NB4 (cell line): ENCODE data around the gene FRY.
"Not testable (repeated sequence)": the region's sequence is repeated elsewhere in the genome, so short reads cannot be mapped to it uniquely, and the experiment has no call there.

Experiments
- DNase-seq: peaks from one replicate; pipeline ENCODE4 v3.0.0; 2010; ENCODE audit warnings: low read depth
- H3K4me3 ChIP-seq: one replicate; pipeline ENCODE4 v1.5.1; 2011; ENCODE audit warnings: mild to moderate bottlenecking, low read depth, low read length, moderate library complexity
- MYC ChIP-seq: IDR thresholded peaks from 2 replicates; pipeline ENCODE4 v1.6.1; 2011; ENCODE audit warnings: low read depth, low read length
- POLR2A ChIP-seq: IDR thresholded peaks from 2 replicates; pipeline ENCODE4 v1.6.1; 2011; ENCODE audit warnings: mild to moderate bottlenecking; ENCODE audit not compliant: insufficient read length; ENCODE audit errors: extremely low read depth
- TF ChIP-seq, protein P1 (sequence below): IDR thresholded peaks from one replicate; pipeline ENCODE4 v1.5.1; 2012; ENCODE audit warnings: low read depth, low read length
- TF ChIP-seq, protein P2 (sequence below): IDR thresholded peaks from 2 replicates; pipeline ENCODE4 v1.6.1; 2011; ENCODE audit warnings: low read depth, low read length

The FRY gene

DNA sequence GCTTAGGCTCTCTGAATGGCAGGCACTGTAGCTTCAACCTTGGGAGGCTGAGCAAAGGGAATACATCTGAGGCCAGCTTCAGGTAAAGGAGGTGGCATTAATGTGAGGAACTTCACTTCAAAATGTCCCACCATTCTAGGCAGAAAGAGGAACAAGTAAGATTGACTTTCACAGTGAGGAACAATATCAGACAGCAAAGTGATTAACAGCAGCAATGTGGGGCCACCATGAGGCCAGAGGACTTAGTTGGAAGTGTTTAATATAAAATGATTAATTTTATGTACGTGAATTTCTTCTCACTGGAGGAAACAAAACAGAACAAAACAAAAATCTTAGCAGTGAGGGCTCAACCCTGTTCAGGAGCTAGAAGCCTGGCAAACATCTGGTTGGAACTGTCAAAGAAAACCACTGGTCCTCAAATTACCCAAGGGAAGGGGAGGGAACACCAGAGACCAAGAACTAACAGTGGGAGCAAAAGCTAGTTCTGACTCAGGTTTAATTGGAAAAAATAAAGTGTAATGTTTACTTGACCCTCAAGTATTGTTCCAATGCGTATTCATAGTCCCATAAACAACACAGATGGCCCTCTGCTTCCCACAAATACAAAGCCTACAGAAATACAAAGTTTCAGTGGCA, 43.9 kb upstream of the FRY start:
- no peak overlapping the region for H3K4me3 ChIP-seq
- no peak for TF ChIP-seq POLR2A
- TF ChIP-seq MYC = peak; percentile 29; the same call in 1 of the 2 replicates
- DNase-seq = peak; percentile 45

DNA sequence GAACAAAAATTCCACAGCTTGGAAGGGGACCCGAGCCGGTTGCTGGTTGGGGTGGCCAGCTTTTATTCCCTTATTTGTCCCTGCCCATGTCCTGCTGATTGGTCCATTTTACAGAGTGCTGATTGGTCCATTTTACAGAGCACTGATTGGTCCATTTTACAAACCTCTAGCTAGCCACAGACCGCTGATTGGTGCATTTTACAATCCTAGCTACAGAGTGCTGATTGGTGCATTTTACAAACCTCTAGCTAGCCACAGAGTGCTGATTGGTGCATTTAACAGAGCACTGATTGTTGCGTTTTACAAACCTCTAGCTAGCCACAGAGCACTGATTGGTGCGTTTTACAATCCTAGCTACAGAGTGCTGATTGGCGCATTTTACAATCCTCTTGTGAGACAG, 37.2 kb upstream of the FRY start:
- not testable (repeated sequence) for H3K4me3 ChIP-seq, DNase-seq

DNA sequence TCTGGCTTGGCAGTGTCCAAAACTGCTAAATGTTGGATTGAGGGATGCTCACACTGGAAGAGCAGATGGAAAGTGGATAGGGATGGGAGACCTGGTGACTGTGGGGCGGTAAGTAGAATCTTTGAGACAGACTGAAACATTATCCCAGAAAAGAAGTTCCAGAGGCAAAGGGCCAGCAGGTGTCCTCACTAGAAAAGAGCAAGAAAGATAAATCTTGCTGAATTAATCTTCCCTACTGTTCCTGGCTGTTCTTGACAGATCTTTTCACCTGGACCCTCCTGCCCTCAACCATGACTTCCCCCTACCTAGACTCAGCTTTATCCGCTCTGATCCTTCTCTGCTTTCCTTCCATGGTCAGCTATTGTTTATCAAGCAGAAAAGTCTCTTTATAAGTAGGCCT, 35.0 kb upstream of the FRY start:
- no peak overlapping the region for H3K4me3 ChIP-seq
- no peak for DNase-seq
- TF ChIP-seq, protein P1, sequence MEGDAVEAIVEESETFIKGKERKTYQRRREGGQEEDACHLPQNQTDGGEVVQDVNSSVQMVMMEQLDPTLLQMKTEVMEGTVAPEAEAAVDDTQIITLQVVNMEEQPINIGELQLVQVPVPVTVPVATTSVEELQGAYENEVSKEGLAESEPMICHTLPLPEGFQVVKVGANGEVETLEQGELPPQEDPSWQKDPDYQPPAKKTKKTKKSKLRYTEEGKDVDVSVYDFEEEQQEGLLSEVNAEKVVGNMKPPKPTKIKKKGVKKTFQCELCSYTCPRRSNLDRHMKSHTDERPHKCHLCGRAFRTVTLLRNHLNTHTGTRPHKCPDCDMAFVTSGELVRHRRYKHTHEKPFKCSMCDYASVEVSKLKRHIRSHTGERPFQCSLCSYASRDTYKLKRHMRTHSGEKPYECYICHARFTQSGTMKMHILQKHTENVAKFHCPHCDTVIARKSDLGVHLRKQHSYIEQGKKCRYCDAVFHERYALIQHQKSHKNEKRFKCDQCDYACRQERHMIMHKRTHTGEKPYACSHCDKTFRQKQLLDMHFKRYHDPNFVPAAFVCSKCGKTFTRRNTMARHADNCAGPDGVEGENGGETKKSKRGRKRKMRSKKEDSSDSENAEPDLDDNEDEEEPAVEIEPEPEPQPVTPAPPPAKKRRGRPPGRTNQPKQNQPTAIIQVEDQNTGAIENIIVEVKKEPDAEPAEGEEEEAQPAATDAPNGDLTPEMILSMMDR = no peak
- TF ChIP-seq, protein P2, sequence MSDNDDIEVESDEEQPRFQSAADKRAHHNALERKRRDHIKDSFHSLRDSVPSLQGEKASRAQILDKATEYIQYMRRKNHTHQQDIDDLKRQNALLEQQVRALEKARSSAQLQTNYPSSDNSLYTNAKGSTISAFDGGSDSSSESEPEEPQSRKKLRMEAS = no peak
- TF ChIP-seq POLR2A (no peak), MYC (no peak)

DNA sequence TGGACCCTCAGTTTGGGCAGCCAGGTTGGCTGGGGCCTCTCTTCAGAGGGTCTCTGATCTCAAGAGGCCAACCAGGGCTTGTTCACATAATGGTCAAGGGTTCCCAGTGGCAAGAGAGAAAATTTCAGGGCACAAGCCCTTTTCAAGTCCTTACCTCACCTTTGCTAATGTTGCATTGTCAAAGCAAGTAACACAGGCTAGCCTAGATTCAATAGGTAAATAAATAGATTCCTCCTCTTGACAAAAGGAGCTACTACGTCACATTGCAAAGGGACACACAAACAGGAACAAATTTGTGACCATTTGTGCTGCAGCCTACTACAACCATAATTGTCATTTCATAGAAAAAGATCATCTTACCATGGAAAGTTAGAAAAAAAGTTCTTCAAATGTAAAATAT, 33.9 kb upstream of the FRY start:
- DNase-seq = no peak
- no peak overlapping the region for H3K4me3 ChIP-seq
- TF ChIP-seq, protein P1 = no peak
- TF ChIP-seq MYC (no peak), POLR2A (no peak)
- TF ChIP-seq, protein P2 = no peak

DNA sequence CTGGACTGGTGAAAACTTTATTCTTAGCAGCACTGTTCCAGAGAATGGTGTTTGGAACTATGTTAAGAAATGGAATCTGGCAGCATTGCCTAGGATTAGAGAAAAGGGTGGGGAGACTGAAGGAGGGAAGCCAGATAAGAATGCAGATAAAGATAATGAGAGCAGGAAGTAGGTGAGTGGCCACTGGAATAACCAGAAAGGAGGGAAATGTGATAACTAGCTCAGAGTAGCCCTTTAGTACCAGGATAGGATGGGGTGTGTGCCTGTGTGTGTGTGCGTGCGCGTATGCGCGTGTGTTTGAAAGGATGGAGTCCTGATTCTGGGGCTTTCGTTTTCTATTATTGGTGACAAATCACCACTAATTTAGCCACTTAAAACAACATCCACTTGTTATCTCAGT, 33.4 kb upstream of the FRY start:
- DNase-seq = no peak
- TF ChIP-seq, protein P2 = no peak
- TF ChIP-seq, protein P1 = no peak
- no peak for TF ChIP-seq POLR2A
- no peak for TF ChIP-seq MYC
- no peak overlapping the region for H3K4me3 ChIP-seq

DNA sequence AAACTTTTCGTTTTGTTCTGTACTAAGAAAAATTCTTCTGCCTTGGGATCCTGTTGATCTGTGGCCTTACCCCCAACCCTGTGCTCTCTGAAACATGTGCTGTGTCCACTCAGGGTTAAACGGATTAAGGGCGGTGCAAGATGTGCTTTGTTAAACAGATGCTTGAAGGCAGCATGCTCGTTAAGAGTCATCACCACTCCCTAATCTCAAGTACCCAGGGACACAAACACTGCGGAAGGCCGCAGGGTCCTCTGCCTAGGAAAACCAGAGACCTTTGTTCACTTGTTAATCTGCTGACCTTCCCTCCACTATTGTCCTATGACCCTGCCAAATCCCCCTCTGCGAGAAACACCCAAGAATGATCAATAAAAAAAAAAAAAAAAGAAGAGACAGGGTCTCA, 30.8 kb upstream of the FRY start:
- not testable (repeated sequence) for DNase-seq, H3K4me3 ChIP-seq

DNA sequence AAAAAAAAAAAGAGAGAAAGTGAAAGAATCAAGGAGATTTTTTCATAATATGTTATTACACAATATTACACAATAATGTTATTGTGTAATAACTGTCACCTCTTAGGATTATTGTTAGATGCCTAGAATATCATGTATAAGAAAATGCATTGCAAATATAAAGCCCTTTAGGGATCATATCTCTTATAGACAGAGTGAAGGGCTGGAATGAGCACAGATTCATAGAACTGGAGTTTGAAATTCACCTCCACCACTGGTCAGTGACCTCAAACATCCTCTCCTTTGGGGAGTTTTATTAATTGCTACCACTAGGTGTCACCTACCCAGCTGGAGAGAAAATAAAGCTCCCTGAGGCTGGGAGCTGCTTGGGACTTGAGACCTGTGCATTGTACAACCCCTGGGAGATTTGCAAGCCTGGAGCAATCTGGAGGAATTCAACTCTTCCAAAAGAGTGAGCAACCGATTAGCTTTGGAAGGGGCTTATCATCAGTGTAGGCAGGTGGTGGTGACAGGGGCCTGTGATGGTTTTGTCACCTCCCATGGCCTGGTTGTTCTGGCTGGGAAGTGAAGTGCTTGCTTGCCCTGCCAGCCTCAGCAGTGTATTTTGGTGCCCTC, 30.3 kb upstream of the FRY start:
- peak; percentile 91 for DNase-seq
- no peak overlapping the region for H3K4me3 ChIP-seq
- no peak for TF ChIP-seq POLR2A
- TF ChIP-seq, protein P1 = peak; percentile 60
